KMS-11 (cell line): Measurements from ENCODE around the gene NPPC.

Experiments used
- H2AFZ ChIP-seq: fragments of 200-600 bp; sonication (generic); 2 replicates; pipeline ENCODE4 v1.6.1; 2016; ENCODE audit warnings: antibody characterized with exemption, mixed run types, low read depth
- H3K27ac ChIP-seq: fragments of 200-600 bp; sonication (generic); 2 replicates; pipeline ENCODE4 v1.6.1; 2016; ENCODE audit warnings: mild to moderate bottlenecking, mixed run types
- H3K27me3 ChIP-seq: fragments of 200-600 bp; sonication (generic); 2 replicates; pipeline ENCODE4 v1.6.1; 2017; ENCODE audit warnings: mild to moderate bottlenecking, low read depth, mixed run types, moderate library complexity; ENCODE audit not compliant: insufficient read depth
- H3K36me3 ChIP-seq: fragments of 200-600 bp; sonication (generic); 2 replicates; pipeline ENCODE4 v1.6.1; 2017; ENCODE audit warnings: mild to moderate bottlenecking, mixed run types; ENCODE audit not compliant: insufficient read depth
- H3K4me1 ChIP-seq: fragments of 200-600 bp; sonication (generic); 2 replicates; pipeline ENCODE4 v1.6.1; 2016; ENCODE audit warnings: mild to moderate bottlenecking, low read depth, mixed run types; ENCODE audit not compliant: poor library complexity, severe bottlenecking
- H3K4me2 ChIP-seq: fragments of 200-600 bp; sonication (generic); 2 replicates; pipeline ENCODE4 v1.7.0; 2016; ENCODE audit warnings: mild to moderate bottlenecking, mixed run types
- H3K4me3 ChIP-seq: fragments of 200-600 bp; sonication (generic); IDR thresholded peaks from 2 replicates; pipeline ENCODE4 v1.6.1; 2017; ENCODE audit warnings: low read depth, low read length, mixed read lengths; ENCODE audit not compliant: insufficient read depth
- H3K79me2 ChIP-seq: fragments of 200-600 bp; sonication (generic); 2 replicates; pipeline ENCODE4 v1.6.1; 2016; ENCODE audit warnings: low read depth, mixed run types; ENCODE audit not compliant: insufficient read depth
- H3K9ac ChIP-seq: fragments of 200-600 bp; sonication (generic); 2 replicates; pipeline ENCODE4 v1.6.1; 2016; ENCODE audit warnings: mild to moderate bottlenecking, mixed run types
- H4K20me1 ChIP-seq: fragments of 200-600 bp; sonication (generic); 2 replicates; pipeline ENCODE4 v1.6.1; 2016; ENCODE audit warnings: mild to moderate bottlenecking, mixed run types; ENCODE audit not compliant: insufficient read depth
- CTCF ChIP-seq: fragments of 200-600 bp; sonication (generic); conservative IDR thresholded peaks from 2 replicates; pipeline ENCODE4 v1.6.1; 2017; ENCODE audit warnings: low read depth, mild to moderate bottlenecking, antibody characterized with exemption, low read length, moderate library complexity, mixed read lengths

The NPPC gene

GRCh38 chr2:231928481-231928880 is 2.3 kb upstream of the NPPC start:
- Histone ChIP-seq H2AFZ (no peak overlapping the region), H3K27me3 (peaks cover 8% of the 10 kb centered on the region; the same call in 1 of the 2 replicates), H3K9ac (no peak overlapping the region), H3K4me1 (no peaks in the 10 kb centered on the region), H3K27ac (no peak overlapping the region), H3K4me2 (no peak overlapping the region), H3K4me3 (no peak overlapping the region), H3K79me2 (no peaks in the 10 kb centered on the region), H3K36me3 (no peaks in the 10 kb centered on the region), H4K20me1 (no peaks in the 10 kb centered on the region)
- no peak for TF ChIP-seq CTCF

GRCh38 chr2:231927566-231927890 is 1.3 kb upstream of the NPPC start:
- Histone ChIP-seq H3K9ac (no peak overlapping the region), H3K4me2 (no peak overlapping the region), H3K27ac (no peak overlapping the region), H3K27me3 (peaks cover 8% of the 10 kb centered on the region; the same call in 1 of the 2 replicates), H4K20me1 (no peaks in the 10 kb centered on the region), H3K79me2 (no peaks in the 10 kb centered on the region), H3K4me3 (no peak overlapping the region), H2AFZ (no peak overlapping the region), H3K4me1 (no peaks in the 10 kb centered on the region), H3K36me3 (no peaks in the 10 kb centered on the region)
- TF ChIP-seq CTCF, result no peak

- no peak overlapping the region for H3K4me2 ChIP-seq
- no peak overlapping the region for H3K9ac ChIP-seq
- H4K20me1 ChIP-seq, result no peaks in the 10 kb centered on the region
- H3K4me3 ChIP-seq, result no peak overlapping the region
- no peak overlapping the region for H3K27ac ChIP-seq
- no peak overlapping the region for H2AFZ ChIP-seq
- peaks cover 8% of the 10 kb centered on the region; the same call in 1 of the 2 replicates for H3K27me3 ChIP-seq
- H3K79me2 ChIP-seq, result no peaks in the 10 kb centered on the region
- no peaks in the 10 kb centered on the region for H3K36me3 ChIP-seq
- no peak for TF ChIP-seq CTCF
- no peaks in the 10 kb centered on the region for H3K4me1 ChIP-seq
Observed at GRCh38 chr2:231926761-231927565, 767 bp upstream of the NPPC start.

- H3K27ac ChIP-seq, result no peak overlapping the region
- H2AFZ ChIP-seq, result peak overlapping the region; percentile 82
- H3K27me3 ChIP-seq, result peaks cover 8% of the 10 kb centered on the region; the same call in 1 of the 2 replicates
- no peaks in the 10 kb centered on the region for H4K20me1 ChIP-seq
- H3K4me1 ChIP-seq, result no peaks in the 10 kb centered on the region
- TF ChIP-seq CTCF, result peak; percentile 74
- H3K36me3 ChIP-seq, result no peaks in the 10 kb centered on the region
- H3K4me2 ChIP-seq, result peak overlapping the region; percentile 66; the same call in 1 of the 2 replicates
- H3K4me3 ChIP-seq, result no peak overlapping the region
- no peaks in the 10 kb centered on the region for H3K79me2 ChIP-seq
- H3K9ac ChIP-seq, result no peak overlapping the region
Observed at GRCh38 chr2:231925303-231926179, 655 bp downstream of the NPPC start.
